Kidney (tissue), 14 donors: ENCODE measurements around the gene GNB1. TPM values are rescaled to one million over a fixed set of nuclear protein-coding genes. Genes with fewer than 3 reads are reported as not detected.

ENCODE experiments used
- DNase-seq, 5 donors: peaks; one replicate each; pipeline ENCODE4 v3.0.0-alpha.2; 2013 to 2020
- FAIRE-seq: peaks from 2 replicates; lab custom pipeline; 2012; peaks lifted over from hg19 to GRCh38; lab: Jason Lieb, UNC
- H3K27ac ChIP-seq, 2 donors: one replicate each; pipeline ENCODE4 v1.7.0; 2013; ENCODE audit warnings: low read depth in 2 of 2, low read length in 2 of 2, inconsistent platforms in 1 of 2
- H3K27me3 ChIP-seq: one replicate; pipeline ENCODE4 v1.7.1; 2013; ENCODE audit warnings: low read length, inconsistent platforms; ENCODE audit not compliant: control insufficient read depth, insufficient read depth
- H3K36me3 ChIP-seq, 3 donors: one replicate each; pipeline versions ENCODE4 v1.7.0 to v1.7.1; 2013; ENCODE audit warnings: low read length in 3 of 3, control low read depth in 1 of 3, inconsistent platforms in 1 of 3; ENCODE audit not compliant: insufficient read depth in 3 of 3, control insufficient read depth in 2 of 3
- H3K4me1 ChIP-seq, 3 donors: one replicate each; pipeline versions ENCODE4 v1.7.0 to v1.7.1; 2013; ENCODE audit warnings: low read length in 3 of 3, inconsistent platforms in 1 of 3, low read depth in 1 of 3; ENCODE audit not compliant: control insufficient read depth in 2 of 3, insufficient read depth in 2 of 3
- H3K4me3 ChIP-seq, 3 donors: one replicate each; pipeline versions ENCODE4 v1.7.0 to v1.8.1; 2013; ENCODE audit warnings: low read length in 3 of 3, control low read depth in 1 of 3, inconsistent platforms in 1 of 3
- H3K9ac ChIP-seq, 3 donors: one replicate each; pipeline versions ENCODE4 v1.7.0 to v1.7.1; 2013; ENCODE audit warnings: low read length in 3 of 3, control low read depth in 1 of 3, inconsistent platforms in 1 of 3
- H3K9me3 ChIP-seq, 3 donors: one replicate each; pipeline versions ENCODE4 v1.7.0 to v1.7.1; 2013; ENCODE audit warnings: low read length in 3 of 3, control low read depth in 1 of 3, inconsistent platforms in 1 of 3; ENCODE audit not compliant: control insufficient read depth in 2 of 3, insufficient read depth in 1 of 3
- CTCF ChIP-seq: IDR thresholded peaks from 3 replicates; pipeline ENCODE4 v1.5.1; 2012; ENCODE audit warnings: mild to moderate bottlenecking, moderate library complexity, borderline replicate concordance; ENCODE audit not compliant: insufficient read depth; ENCODE audit errors: extremely low read depth
- intact Hi-C: fragments of 100-400 bp; cut with DNase I; formaldehyde crosslinking; loops from one replicate; pipeline ENCODE4 v1.11.1; 2022
- polyA plus RNA-seq: library from polyadenylated mRNA; stranded (reverse); fragments of 350-450 nt; fragmentation: Illumina TruSeq; extraction: RNeasy Lipid Tissue Mini Kit (QIAGEN cat#74804); gene quantifications from one replicate; pipeline ENCODE4 v1.2.3, GENCODE V29; 2014; ENCODE audit warnings: low read depth, low replicate concordance; ENCODE audit not compliant: insufficient read depth
- total RNA-seq: library from RNA; stranded (reverse); fragmentation: NEBNext Ultra II Directional; extraction: Animal tissue kit (Norgen Biotek cat#: 25700); gene quantifications from one replicate; pipeline ENCODE4 v1.2.1, GENCODE V29; 2021
- donor health status: control.
- donor health status: control.
- donor health status: control.
- donor health status: control.
- donor health status: control.
- donor health status: DM: yes; HTN: yes; CAD: no.
- donor health status: Normal renal cell carcinoma (clear cell type).

GNB1 gene
- total and polyA plus RNA-seq, 2 donors from 2014 or later: 144 to 347 TPM

GRCh38 chr1:1773874-1774273, 117.0 kb downstream of the GNB1 start:
- no peak for TF ChIP-seq CTCF
- no peaks in the 10 kb centered on the region for H3K36me3 ChIP-seq
- peaks cover 0 to 14% (median 9%) of the 10 kb centered on the region in 3 donors for H3K4me1 ChIP-seq

GRCh38 chr1:1771096-1771495, 119.8 kb downstream of the GNB1 start:
- no peaks in the 10 kb centered on the region for H3K36me3 ChIP-seq
- DNase-seq: no peak

More at GRCh38 chr1:1773874-1774273, 117.0 kb downstream of the GNB1 start:
- intact Hi-C loops: no loop called here
- Histone ChIP-seq H3K9ac (no peak overlapping the region), H3K27ac (no peak overlapping the region), H3K9me3 (no peaks in the 10 kb centered on the region), H3K27me3 (no peaks in the 10 kb centered on the region), H3K4me3 (no peak overlapping the region)
- no peak for DNase-seq
- FAIRE-seq: no peak

GRCh38 chr1:1770102-1770501, 120.8 kb downstream of the GNB1 start:
- DNase-seq: no peak
- no peaks in the 10 kb centered on the region for H3K36me3 ChIP-seq
- FAIRE-seq: no peak
- no peaks in the 10 kb centered on the region for H3K27me3 ChIP-seq
- no peaks in the 10 kb centered on the region for H3K9me3 ChIP-seq
- H3K4me1 ChIP-seq: peaks cover 0 to under 1% (median 0%) of the 10 kb centered on the region in 3 donors
- TF ChIP-seq CTCF: no peak
- H3K27ac ChIP-seq: no peak overlapping the region
- intact Hi-C loops: no loop called here
- no peak overlapping the region for H3K9ac ChIP-seq
- no peak overlapping the region for H3K4me3 ChIP-seq

More at GRCh38 chr1:1771096-1771495, 119.8 kb downstream of the GNB1 start:
- Histone ChIP-seq H3K9me3 (no peaks in the 10 kb centered on the region), H3K27ac (no peak overlapping the region), H3K4me3 (no peak overlapping the region), H3K4me1 (peaks cover 0 to 8% (median 2%) of the 10 kb centered on the region in 3 donors), H3K9ac (no peak overlapping the region), H3K27me3 (no peaks in the 10 kb centered on the region)
- no peak for FAIRE-seq
- TF ChIP-seq CTCF: no peak
- intact Hi-C loops: no loop called here
